ENCODE data around the gene SAGE1.
"Not testable (repeated sequence)": the region's sequence is repeated elsewhere in the genome, so short reads cannot be mapped to it uniquely, and the experiment has no call there.

Gene SAGE1, protein sequence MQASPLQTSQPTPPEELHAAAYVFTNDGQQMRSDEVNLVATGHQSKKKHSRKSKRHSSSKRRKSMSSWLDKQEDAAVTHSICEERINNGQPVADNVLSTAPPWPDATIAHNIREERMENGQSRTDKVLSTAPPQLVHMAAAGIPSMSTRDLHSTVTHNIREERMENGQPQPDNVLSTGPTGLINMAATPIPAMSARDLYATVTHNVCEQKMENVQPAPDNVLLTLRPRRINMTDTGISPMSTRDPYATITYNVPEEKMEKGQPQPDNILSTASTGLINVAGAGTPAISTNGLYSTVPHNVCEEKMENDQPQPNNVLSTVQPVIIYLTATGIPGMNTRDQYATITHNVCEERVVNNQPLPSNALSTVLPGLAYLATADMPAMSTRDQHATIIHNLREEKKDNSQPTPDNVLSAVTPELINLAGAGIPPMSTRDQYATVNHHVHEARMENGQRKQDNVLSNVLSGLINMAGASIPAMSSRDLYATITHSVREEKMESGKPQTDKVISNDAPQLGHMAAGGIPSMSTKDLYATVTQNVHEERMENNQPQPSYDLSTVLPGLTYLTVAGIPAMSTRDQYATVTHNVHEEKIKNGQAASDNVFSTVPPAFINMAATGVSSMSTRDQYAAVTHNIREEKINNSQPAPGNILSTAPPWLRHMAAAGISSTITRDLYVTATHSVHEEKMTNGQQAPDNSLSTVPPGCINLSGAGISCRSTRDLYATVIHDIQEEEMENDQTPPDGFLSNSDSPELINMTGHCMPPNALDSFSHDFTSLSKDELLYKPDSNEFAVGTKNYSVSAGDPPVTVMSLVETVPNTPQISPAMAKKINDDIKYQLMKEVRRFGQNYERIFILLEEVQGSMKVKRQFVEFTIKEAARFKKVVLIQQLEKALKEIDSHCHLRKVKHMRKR

DNA sequence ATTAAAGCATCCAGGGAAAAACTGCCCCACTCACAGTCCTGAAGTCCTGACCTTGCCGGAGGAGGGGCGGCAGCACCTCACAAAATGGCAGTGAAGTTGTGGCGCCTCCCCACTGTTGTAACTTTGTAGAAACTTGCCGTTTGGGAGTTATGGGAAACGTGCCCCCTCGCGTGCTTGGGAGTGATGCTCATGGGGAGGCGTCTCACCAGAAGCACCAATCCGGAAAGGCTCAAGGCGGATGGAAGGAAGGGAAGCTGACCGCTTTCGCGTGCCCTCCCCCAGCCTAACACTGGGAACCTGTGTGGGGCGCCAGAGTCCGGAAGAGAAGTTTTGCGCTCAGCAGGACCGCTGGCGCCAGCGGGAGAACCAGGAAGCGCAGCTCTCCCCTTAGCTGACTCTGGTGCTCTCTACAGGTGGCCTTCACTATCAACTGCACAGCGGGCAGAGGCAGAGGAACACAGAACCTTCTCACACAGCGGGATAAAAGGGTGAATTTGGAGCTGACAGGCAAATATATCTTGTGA, at the start of gene SAGE1, which contains the start of gene CT45A10:
SAGE1 (plus strand) TSS at position 423 of the 524 bp plus-strand sequence. CDS start 2,527 bp downstream, outside the sequence.
CT45A10 (minus strand) TSS at position 151 of the 524 bp plus-strand sequence. CDS start 8,100 bp downstream, outside the sequence.
- no peak for DNase-seq

DNA sequence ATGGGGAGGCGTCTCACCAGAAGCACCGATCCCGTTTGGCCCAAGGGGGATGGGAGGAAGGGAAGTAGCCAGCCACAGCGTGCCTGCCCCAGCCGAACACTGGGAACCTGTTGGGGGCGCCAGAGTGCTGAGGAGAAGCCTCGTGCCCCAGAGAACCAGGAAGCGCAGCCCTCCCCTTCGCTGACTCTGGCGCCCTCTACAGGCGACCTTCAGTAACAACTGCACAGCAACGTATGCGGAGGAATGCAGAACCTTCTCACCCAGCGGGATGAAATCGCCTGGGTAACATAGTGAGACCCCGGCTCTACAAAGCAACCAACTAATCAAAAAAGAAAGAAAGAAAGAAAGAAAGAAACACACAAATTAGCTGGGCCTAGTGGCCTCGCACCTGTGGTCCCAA, 39.1 kb upstream of the SAGE1 start, which contains the start of gene CT45A8:
CT45A8 (minus strand) TSS at position 101 of the 400 bp plus-strand sequence. CDS start 3,755 bp downstream, outside the sequence.
- DNase-seq: not testable (repeated sequence)

DNA sequence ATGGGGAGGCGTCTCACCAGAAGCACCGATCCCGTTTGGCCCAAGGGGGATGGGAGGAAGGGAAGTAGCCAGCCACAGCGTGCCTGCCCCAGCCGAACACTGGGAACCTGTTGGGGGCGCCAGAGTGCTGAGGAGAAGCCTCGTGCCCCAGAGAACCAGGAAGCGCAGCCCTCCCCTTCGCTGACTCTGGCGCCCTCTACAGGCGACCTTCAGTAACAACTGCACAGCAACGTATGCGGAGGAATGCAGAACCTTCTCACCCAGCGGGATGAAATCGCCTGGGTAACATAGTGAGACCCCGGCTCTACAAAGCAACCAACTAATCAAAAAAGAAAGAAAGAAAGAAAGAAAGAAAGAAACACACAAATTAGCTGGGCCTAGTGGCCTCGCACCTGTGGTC, 21.8 kb upstream of the SAGE1 start, which contains the start of gene CT45A9:
CT45A9 (minus strand) TSS at position 101 of the 400 bp plus-strand sequence. CDS start 3,751 bp downstream, outside the sequence.
- DNase-seq: not testable (repeated sequence)

DNA sequence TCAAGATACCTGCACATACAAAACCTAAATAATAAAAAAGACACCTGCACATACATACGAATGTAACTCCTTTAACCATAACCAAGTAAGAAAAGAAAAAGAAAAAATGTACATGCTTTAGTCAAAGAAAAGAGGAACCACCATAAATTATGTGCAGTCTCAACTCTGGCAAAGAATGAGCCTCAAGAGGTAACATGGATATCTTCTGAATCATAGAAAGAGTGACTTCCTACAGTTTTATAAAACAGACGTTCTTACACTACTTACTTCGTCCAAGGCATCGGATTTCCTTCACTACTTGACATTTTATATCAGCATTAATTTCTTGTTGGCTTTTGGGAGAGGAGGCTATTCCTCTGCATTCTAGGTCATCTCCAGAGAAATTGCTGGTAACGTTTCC, 10.8 kb upstream of the SAGE1 start:
- DNase-seq: not testable (repeated sequence)

DNA sequence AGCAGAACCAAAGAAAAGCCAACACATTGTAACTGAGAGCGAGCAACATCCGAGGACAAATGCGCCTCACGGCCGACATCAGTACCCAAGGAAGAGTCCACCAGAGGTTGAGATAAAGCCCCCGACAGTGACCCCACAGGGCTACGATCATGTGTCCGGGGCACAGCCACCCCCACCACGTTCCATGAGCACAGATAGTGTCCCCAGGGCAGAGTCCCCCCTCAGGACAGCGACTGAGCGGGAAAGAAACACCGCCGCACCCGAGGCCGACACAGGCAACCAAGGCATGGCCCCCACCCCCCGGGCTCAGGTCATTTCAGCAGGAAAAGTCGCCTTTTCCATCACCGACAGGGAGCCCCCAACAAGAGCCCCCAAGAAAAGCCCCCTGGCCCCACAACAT, 5.3 kb upstream of the SAGE1 start:
- DNase-seq: not testable (repeated sequence)

DNA sequence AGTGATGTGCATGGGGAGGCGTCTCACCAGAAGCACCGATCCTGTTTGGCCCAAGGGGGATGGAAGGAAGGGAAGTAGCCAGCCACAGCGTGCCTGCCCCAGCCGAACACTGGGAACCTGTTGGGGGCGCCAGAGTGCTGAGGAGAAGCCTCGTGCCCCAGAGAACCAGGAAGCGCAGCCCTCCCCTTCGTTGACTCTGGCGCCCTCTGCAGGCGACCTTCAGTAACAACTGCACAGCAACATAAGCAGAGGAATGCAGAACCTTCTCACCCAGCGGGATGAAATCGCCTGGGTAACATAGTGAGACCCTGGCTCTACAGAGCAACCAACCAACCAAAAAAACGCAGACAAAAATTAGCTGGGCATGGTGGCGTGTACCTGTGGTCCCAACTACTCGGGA, 4.5 kb upstream of the SAGE1 start:
- DNase-seq: not testable (repeated sequence)

DNA sequence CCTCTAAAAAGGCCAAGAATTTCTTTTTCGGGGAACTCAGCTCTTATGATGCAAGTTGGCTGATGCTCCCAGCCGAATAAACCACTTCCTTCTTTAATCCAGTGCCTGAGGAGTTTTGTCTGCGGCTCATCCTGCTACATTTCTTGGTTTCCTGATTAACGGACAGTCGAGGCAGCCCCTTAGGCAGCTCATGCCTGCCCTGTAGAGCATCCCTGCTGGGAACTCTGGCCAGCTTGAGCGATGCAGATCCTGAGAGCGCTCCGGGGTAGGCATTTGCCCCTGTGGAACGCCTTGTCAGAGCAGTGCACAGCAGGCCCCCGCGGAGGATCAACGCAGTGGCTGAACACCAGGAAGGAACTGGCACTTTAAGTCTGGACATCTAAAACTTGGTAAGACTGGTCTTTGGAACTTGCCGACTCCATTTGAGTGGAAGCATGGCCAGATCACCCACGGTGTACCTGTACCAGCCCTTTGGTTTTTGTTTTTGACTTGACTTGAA, 3.4 kb upstream of the SAGE1 start:
- no peak for DNase-seq

DNA sequence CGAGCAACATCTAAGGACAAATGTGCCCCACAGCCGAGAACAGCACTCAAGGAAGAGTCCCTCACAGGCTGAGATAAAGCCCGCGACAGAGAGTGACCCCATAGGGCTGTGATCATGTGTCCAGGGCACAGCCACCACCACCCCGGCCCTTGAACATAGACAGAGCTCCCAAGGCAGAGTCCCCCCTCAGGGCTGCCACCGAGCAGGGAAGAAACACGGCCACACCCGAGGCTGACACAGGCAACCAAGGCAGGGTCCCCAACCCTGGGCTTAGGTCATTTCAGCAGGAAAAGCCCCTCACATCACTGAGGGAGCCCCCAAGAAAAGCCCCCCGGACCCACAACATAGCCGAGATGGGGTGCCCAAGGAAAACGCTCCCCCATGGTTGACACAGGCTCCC, 735 bp upstream of the SAGE1 start:
- no peak for DNase-seq

DNA sequence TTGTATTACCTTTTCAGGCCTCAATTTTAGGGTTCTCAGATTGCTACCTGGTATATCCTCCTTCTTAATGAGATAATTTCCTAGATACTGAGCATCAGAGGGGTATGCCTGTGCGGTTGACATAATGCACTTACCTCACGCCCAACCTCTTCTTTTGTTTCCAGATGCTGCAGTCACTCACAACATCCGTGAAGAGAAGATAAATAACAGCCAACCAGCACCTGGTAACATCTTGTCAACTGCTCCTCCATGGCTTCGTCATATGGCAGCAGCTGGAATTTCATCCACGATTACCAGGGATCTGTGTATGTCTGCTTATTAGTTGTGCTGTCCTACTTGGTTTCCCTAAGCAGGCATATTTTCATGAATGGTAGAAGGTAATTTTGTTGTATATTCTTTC, 16.7 kb downstream of the SAGE1 start:
- no peak for DNase-seq

DNA sequence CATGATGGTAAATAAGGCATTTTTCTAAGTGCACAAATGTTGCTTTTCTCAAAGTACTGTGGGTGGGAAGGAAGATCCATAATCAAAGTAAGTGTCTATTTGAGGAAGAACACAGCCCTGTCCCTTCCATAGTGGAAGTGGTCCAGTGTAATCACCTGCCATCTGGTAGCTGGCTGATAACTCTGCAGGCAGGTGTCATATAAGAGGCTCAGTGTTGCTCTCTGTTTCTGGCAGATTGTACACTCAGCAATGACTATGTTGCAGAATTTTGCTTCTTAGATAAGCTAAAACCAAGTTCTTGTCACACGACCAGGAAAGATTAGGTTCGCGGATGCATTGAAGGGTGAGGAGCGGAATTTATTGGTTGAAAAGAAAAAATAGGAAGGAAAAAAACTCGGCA, 20.9 kb downstream of the SAGE1 start:
- DNase-seq: no peak

DNA sequence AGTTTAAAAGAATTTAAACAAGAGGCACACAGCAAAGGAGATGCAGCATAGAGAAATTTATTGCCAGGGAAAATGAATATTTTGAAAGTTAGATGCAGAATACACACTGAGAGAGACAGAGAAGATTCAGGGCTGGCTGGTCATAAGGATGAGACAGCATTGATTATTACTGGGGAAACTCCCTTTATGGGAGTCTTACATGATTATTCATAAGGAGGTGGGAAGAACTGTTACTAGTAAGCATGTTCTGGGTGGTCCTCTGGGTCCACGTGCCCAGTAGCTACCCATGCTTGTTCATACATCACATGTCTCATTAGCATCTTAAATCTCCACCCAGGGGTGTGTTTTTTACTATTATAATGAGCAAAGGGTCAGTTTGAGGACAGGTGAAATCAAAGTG, 27.0 kb downstream of the SAGE1 start:
- not testable (repeated sequence) for DNase-seq

DNA sequence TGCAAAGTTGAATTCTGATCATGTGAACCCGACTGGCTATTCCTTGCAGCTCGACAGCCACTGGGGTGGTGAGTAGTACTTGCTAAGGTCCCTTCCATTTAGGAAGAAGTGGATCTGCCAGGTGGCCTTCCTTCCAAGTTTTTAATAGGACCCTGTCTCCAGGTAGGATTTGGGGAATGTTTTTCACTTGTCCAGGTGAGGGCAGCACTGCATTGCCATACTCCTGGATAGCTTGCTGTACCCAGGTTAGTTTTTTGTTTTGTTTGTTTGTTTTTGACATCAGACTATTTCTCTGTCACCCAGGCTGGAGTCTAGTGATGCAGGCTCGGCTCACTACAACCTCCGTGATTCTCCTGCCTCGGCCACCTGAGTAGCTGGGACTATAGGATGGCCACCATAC, 29.8 kb downstream of the SAGE1 start:
- DNase-seq: peak in 1 of 2 experiments; percentile 2

DNA sequence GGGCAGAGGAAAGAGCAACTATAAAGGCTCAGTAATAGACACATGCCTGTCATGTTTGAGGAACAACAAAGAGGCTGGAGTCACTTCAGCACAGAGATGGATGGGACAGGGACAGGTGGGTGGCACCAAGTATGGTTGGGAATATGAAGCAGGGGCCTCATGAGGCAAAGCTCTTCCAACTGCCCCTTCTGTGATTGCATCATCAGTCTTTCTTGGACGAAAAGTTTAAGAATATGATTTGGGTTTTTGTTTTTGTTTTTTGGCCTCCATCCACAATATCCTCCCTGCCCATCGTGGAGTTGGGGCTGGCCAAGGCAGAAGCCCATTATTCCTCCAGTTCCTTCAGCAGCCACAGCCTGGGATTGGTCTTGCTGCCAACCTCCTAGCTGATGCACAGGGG, 34.4 kb downstream of the SAGE1 start:
- no peak for DNase-seq

DNA sequence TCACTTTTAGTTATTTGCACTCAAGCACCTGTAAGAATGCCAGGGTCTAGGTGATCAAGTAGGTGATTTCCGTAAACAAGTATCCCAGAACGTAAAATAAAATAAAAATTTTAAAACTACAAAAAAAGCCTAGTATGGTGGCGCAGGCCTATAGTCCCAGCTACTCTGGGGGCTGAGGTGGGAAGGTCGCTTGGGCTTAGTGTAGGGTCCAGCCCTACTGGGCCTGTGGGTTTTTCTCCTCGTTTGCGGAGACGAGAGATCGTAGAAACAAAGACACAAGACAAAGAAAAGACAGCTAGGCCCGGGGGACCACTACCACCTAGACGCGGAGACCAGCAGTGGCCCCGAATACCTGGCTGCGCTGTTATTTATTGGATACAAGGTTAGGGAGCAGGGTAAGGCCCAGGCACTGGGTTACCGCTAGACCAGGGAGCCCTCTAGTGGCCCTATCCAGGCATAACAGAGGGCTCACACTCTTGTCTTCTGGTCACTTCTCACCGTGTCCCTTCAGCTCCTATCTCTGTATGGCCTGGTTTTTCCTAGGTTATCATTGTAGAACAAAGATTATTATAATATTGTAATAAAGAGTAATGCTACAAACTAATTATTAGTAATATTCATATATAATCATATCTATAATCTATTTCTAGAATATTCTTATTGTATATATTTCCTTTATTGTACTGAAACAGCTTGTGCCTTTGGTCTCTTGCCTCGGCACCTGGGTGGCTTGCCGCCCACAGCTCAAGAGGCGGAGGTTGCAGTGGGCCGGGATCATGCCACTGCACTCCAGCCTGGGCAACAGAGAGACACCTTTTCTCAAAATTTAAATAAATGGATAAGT, 38.4 kb downstream of the SAGE1 start:
- DNase-seq: peak; percentile 22 to 39

DNA sequence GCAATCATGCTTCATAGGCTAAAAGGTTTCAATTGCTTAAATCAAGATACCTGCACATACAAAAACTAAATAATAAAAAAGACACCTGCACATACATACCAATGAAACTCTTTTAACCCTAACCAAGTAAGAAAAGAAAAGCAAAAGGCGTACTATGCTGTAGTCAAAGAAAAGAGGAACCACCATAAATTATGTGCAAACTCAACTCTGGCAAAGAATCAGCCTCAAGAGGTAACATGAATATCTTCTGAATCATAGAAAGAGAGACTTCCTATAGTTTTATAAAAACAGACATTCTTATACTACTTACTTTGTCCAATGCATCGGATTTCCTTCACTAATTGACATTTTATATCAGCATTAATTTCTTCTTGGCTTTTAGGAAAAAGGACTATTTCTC, 51.0 kb downstream of the SAGE1 start:
- no peak for DNase-seq

DNA sequence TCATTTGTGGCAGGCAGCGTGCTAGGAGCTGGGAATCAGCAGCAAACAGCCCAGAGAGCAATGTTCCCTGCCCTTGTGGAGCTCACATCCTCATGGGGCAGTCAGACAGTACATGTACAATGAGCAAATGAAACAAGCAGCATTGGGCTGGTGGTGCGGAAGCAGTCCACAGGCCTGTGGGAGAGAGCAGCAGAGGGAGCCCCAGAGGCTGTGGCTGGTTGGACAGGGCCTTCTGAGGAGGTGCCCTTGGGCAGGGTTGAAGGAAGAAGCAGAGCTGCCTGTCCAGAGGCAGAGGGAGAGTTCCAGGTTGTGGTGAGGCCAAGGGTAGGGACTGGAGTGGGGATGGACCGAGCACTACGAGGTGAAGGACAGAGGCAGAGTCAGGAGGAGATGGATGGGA, 57.8 kb downstream of the SAGE1 start:
- no peak for DNase-seq
